ENCODE data around the gene FAM180B.
"Not testable (repeated sequence)": the region's sequence is repeated elsewhere in the genome, so short reads cannot be mapped to it uniquely, and the experiment has no call there.

- TF ChIP-seq CTCF (IDR thresholded peaks at IDR 0.05 in 4 of 5, conservative IDR thresholded peaks at IDR 0.05 in 1 of 5); POLR2A (IDR thresholded peaks at IDR 0.05): not testable (repeated sequence)
Measured at GRCh38 chr11:47564366-47564765, 22.1 kb upstream of the FAM180B start.
